SK-N-SH (cell line): ENCODE data around the gene PDPK1. TPM values are rescaled to one million over a fixed set of nuclear protein-coding genes. Genes with fewer than 3 reads are reported as not detected.
A peak's percentile ranks its signal among the peaks of the same experiment; 100 is the strongest.

Experiments used
- CTCF ChIA-PET: fragments of 300-600, 350-600 bp; formaldehyde crosslinking; extraction: SDS; loops from one replicate; lab custom pipeline; 2021; lab: Yijun Ruan, JAX
- POLR2A ChIA-PET: fragments of 350-600 bp; sonication (Branson Sonifier 250); formaldehyde crosslinking; extraction: SDS; loops from one replicate; lab custom pipeline; 2020; ENCODE audit warnings: antibody characterized with exemption, inconsistent platforms; lab: Yijun Ruan, JAX
- DNase-seq: peaks from one replicate; pipeline ENCODE4 v3.0.0; 2012
- H2AFZ ChIP-seq: fragments of 200-600 bp; sonication (generic); 2 replicates; pipeline ENCODE4 v1.8.1; 2016; ENCODE audit warnings: antibody characterized with exemption, mild to moderate bottlenecking, low read depth
- H3F3A ChIP-seq: fragments of 200-600 bp; sonication (generic); replicated peaks from 2 replicates; pipeline ENCODE3; 2016; ENCODE audit warnings: antibody characterized with exemption, mild to moderate bottlenecking; ENCODE audit not compliant: insufficient read depth
- H3K27ac ChIP-seq, 2 experiments: fragments of 200-500 bp in 1 of 2; fragments of 200-600 bp in 1 of 2; sonication (Bioruptor generic) in 1 of 2; sonication (generic), shearing (Covaris generic) in 1 of 2; 2 replicates each; pipeline versions ENCODE4 v1.5.1 to v1.6.1; 2014 to 2016; ENCODE audit warnings: low read depth in 2 of 2, inconsistent platforms in 1 of 2, low read length in 1 of 2, mild to moderate bottlenecking in 1 of 2, mixed read lengths in 1 of 2
- H3K27me3 ChIP-seq: fragments of 200-600 bp; sonication (generic), shearing (Covaris generic); 2 replicates; pipeline ENCODE4 v1.6.1; 2016; ENCODE audit warnings: mixed run types; ENCODE audit not compliant: insufficient read depth
- H3K36me3 ChIP-seq, 2 experiments: fragments of 200-500 bp in 1 of 2; fragments of 200-600 bp in 1 of 2; sonication (Bioruptor generic) in 1 of 2; sonication (generic) in 1 of 2; replicated peaks in 1 of 2; 2 replicates each; pipeline versions ENCODE3 to v1.5.1; 2014 to 2016; ENCODE audit warnings: low read length in 1 of 2, mild to moderate bottlenecking in 1 of 2; ENCODE audit not compliant: insufficient read depth in 2 of 2, control insufficient read depth in 1 of 2
- H3K4me1 ChIP-seq, 2 experiments: fragments of 200-500 bp in 1 of 2; fragments of 200-600 bp in 1 of 2; sonication (Bioruptor generic) in 1 of 2; sonication (generic), shearing (Covaris generic) in 1 of 2; 2 replicates each; pipeline versions ENCODE4 v1.5.1 to v1.6.1; 2014 to 2016; ENCODE audit warnings: low read depth in 1 of 2, low read length in 1 of 2, mixed run types in 1 of 2; ENCODE audit not compliant: insufficient read depth in 2 of 2, control insufficient read depth in 1 of 2
- H3K4me2 ChIP-seq: fragments of 200-600 bp; sonication (generic), shearing (Covaris generic); 2 replicates; pipeline ENCODE4 v1.6.1; 2017; ENCODE audit warnings: mixed run types
- H3K4me3 ChIP-seq, 2 experiments: fragments of 200-500 bp in 1 of 2; fragments of 200-600 bp in 1 of 2; sonication (Bioruptor generic) in 1 of 2; sonication (generic), shearing (Covaris generic) in 1 of 2; 2 replicates each; pipeline versions ENCODE4 v1.5.1 to v1.8.1; 2014 to 2016; ENCODE audit warnings: low read depth in 2 of 2, inconsistent platforms in 1 of 2, low read length in 1 of 2, mild to moderate bottlenecking in 1 of 2, mixed read lengths in 1 of 2, moderate library complexity in 1 of 2
- H3K79me2 ChIP-seq: fragments of 200-600 bp; sonication (generic); 2 replicates; pipeline ENCODE4 v1.8.1; 2017; ENCODE audit warnings: mild to moderate bottlenecking; ENCODE audit not compliant: insufficient read depth
- H3K9ac ChIP-seq: fragments of 200-600 bp; sonication (generic); 2 replicates; pipeline ENCODE4 v1.6.1; 2017; ENCODE audit warnings: mixed run types
- H3K9me2 ChIP-seq: fragments of 200-600 bp; sonication (generic); 2 replicates; pipeline ENCODE4 v1.6.1; 2017; ENCODE audit warnings: mixed run types
- H3K9me3 ChIP-seq: fragments of 200-600 bp; sonication (generic); 2 replicates; pipeline ENCODE4 v1.6.1; 2017; ENCODE audit warnings: mixed run types, mild to moderate bottlenecking, moderate library complexity
- H4K20me1 ChIP-seq: fragments of 200-600 bp; sonication (generic); 2 replicates; pipeline ENCODE4 v1.6.1; 2017; ENCODE audit warnings: mild to moderate bottlenecking, mixed run types; ENCODE audit not compliant: insufficient read depth
- CHD2 ChIP-seq: fragments of 150-350 bp; IDR thresholded peaks from 2 replicates; pipeline ENCODE4 v1.6.1; 2018; ENCODE audit warnings: low read length; ENCODE audit not compliant: partially characterized antibody
- ELF1 ChIP-seq: IDR thresholded peaks from 2 replicates; pipeline ENCODE4 v1.4.0; 2012
- IRF3 ChIP-seq: fragments of 150-350 bp; IDR thresholded peaks from 2 replicates; pipeline ENCODE4 v1.6.1; 2016; ENCODE audit warnings: mild to moderate bottlenecking, low read depth, low read length
- MEF2A ChIP-seq: IDR thresholded peaks from 2 replicates; pipeline ENCODE4 v1.4.0; 2012; ENCODE audit warnings: low read depth, borderline replicate concordance
- MXI1 ChIP-seq: IDR thresholded peaks from 2 replicates; pipeline ENCODE4 v1.6.1; 2012; ENCODE audit warnings: mild to moderate bottlenecking, low read depth, low read length, improper control_type of control experiment
- NRF1 ChIP-seq: IDR thresholded peaks from 2 replicates; pipeline ENCODE4 v1.6.1; 2012; ENCODE audit warnings: low read depth, mild to moderate bottlenecking, low read length
- RAD21 ChIP-seq: IDR thresholded peaks from 2 replicates; pipeline ENCODE4 v1.6.1; 2012; ENCODE audit warnings: mild to moderate bottlenecking, low read length
- RCOR1 ChIP-seq: fragments of 150-350 bp; IDR thresholded peaks from 2 replicates; pipeline ENCODE4 v1.6.1; 2017; ENCODE audit warnings: antibody characterized with exemption, low read length
- RFX5 ChIP-seq: IDR thresholded peaks from 2 replicates; pipeline ENCODE4 v1.6.1; 2012; ENCODE audit warnings: mild to moderate bottlenecking, improper control_type of control experiment, low read length
- RXRA ChIP-seq: IDR thresholded peaks from 2 replicates; pipeline ENCODE4 v1.4.0; 2012; ENCODE audit warnings: low read depth, mild to moderate bottlenecking, borderline replicate concordance
- SMC3 ChIP-seq: IDR thresholded peaks from 2 replicates; pipeline ENCODE4 v1.6.1; 2012; ENCODE audit warnings: low read depth, low read length, improper control_type of control experiment
- TAF1 ChIP-seq: IDR thresholded peaks from 2 replicates; pipeline ENCODE4 v1.6.1; 2012; ENCODE audit warnings: low read depth, mild to moderate bottlenecking, low read length, moderate library complexity, borderline replicate concordance
- WGBS: methylation state at CpG from one replicate; pipeline ENCODE4 v1.1.6; 2017; ENCODE audit warnings: low lambda C conversion rate; 5-methylcytosine and 5-hydroxymethylcytosine counted together
- polyA plus RNA-seq, 3 experiments: library from polyadenylated mRNA; depleted of rRNA; stranded (reverse); fragments of >200 nt; gene quantifications; 2 replicates each; pipeline ENCODE4 v1.2.3, GENCODE V29; 2012
- TF ChIP-seq, protein P1 (sequence below): IDR thresholded peaks from 2 replicates; pipeline ENCODE4 v1.4.0; 2012; ENCODE audit warnings: low read depth, borderline replicate concordance
- TF ChIP-seq, protein P2 (sequence below): fragments of 150-350 bp; IDR thresholded peaks from 2 replicates; pipeline ENCODE4 v1.6.1; 2017; ENCODE audit warnings: antibody characterized with exemption, low read length, low read depth, borderline replicate concordance
- TF ChIP-seq, protein P3 (sequence below): IDR thresholded peaks from 2 replicates; pipeline ENCODE4 v1.4.0; 2012; ENCODE audit warnings: low read depth

Gene PDPK1
- polyA plus RNA-seq, 1 of the 3 experiments (the other 2 are of a cell fraction) = 22.0 TPM

- 75% methylated on average over 1 of the region's 12 CpGs for WGBS
- no peak overlapping the region for H3K4me2 ChIP-seq
- H3K4me3 ChIP-seq = no peak overlapping the region
- H3K9ac ChIP-seq = no peak overlapping the region
- POLR2A ChIA-PET = no interaction called here
- H3K27ac ChIP-seq = no peak overlapping the region
- no peaks in the 10 kb centered on the region for H3K9me2 ChIP-seq
- CTCF ChIA-PET = no interaction called here
- peaks cover 5% of the 10 kb centered on the region; the same call in 1 of the 2 replicates for H3K79me2 ChIP-seq
- H3K4me1 ChIP-seq = peaks cover 0 to 7% of the 10 kb centered on the region in 2 experiments; a peak in 1 of 4 replicates
- H2AFZ ChIP-seq = no peak overlapping the region
- no peak for TF ChIP-seq SMC3
- TF ChIP-seq CHD2 = no peak
- H4K20me1 ChIP-seq = no peaks in the 10 kb centered on the region; the same call in 1 of the 2 replicates
- H3K36me3 ChIP-seq = peaks cover 1 to 42% of the 10 kb centered on the region in 2 experiments
- peak; percentile 51 for DNase-seq
- H3K27me3 ChIP-seq = no peaks in the 10 kb centered on the region
- H3F3A ChIP-seq = peaks cover 4% of the 10 kb centered on the region
- H3K9me3 ChIP-seq = no peaks in the 10 kb centered on the region
Observed at GRCh38 chr16:2586241-2586640, 48.4 kb downstream of the PDPK1 start.

- TF ChIP-seq NRF1 (no peak), IRF3 (no peak), MXI1 (no peak)
- TF ChIP-seq, all 33 proteins: peak for 0
- H3K9ac ChIP-seq = no peak overlapping the region
- no peak overlapping the region for H3K27ac ChIP-seq
- no peaks in the 10 kb centered on the region for H3K9me2 ChIP-seq
- peaks cover 4% of the 10 kb centered on the region for H3F3A ChIP-seq
- no peaks in the 10 kb centered on the region for H3K27me3 ChIP-seq
- H3K9me3 ChIP-seq = no peaks in the 10 kb centered on the region
- no peaks in the 10 kb centered on the region; the same call in 1 of the 2 replicates for H4K20me1 ChIP-seq
- no peak overlapping the region for H3K4me3 ChIP-seq
- no peak overlapping the region for H2AFZ ChIP-seq
- DNase-seq = no peak
- WGBS = 96% methylated on average over 13 of the region's 16 CpGs
- H3K4me2 ChIP-seq = no peak overlapping the region
- peaks cover 5 to 42% of the 10 kb centered on the region in 2 experiments for H3K36me3 ChIP-seq
- ChIA-PET CTCF (no interaction called here), POLR2A (no interaction called here)
- H3K4me1 ChIP-seq = peaks cover 0 to 7% of the 10 kb centered on the region in 2 experiments; a peak in 1 of 4 replicates
- H3K79me2 ChIP-seq = peaks cover 10% of the 10 kb centered on the region; the same call in 1 of the 2 replicates
Observed at GRCh38 chr16:2586901-2587480, 49.2 kb downstream of the PDPK1 start.

DNA sequence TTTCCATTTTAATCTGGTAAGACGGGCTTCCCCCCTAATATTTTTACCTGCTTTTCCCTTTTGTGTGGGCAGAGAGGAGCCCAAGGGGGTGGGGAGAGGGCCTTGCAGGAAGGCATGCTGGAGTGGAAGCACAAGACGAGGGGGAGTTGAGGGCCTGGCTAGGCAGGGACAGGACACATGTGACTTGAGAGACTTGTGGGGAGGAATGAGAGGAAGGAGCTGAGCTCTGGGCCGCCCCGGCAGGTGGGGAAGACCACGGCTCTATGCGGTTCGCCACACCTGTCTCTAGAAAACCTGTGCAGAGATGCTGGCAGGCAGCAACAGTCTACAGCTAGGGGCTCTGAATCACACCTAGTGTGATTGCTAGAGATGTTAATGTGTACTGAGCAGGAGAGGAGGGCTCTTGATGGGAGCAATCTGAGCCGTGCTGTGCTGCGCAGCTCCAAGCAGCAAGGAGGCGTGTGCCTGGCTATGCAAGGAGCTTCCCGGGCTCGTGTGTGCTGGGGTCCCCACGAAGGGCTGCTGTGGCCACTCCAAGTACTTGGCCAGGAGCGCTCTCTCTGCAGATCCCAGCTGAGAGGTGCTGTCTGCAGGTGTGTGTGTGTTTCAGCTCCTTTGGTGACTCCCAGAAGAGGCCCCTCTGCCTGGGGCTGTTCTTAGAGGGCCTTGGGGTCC lies 50.2 kb downstream of the PDPK1 start:
- Histone ChIP-seq H4K20me1 (peaks cover 1% of the 10 kb centered on the region; the same call in 1 of the 2 replicates), H3K36me3 (peaks cover 5 to 42% of the 10 kb centered on the region in 2 experiments), H3K27me3 (no peaks in the 10 kb centered on the region), H3K4me3 (no peak overlapping the region), H3K9me2 (no peaks in the 10 kb centered on the region), H3K79me2 (peaks cover 15% of the 10 kb centered on the region; the same call in 1 of the 2 replicates), H3K4me1 (peaks cover 0 to 7% of the 10 kb centered on the region in 2 experiments; a peak in 1 of 4 replicates), H3F3A (peaks cover 4% of the 10 kb centered on the region), H3K27ac (no peak overlapping the region), H3K4me2 (no peak overlapping the region), H3K9ac (no peak overlapping the region), H3K9me3 (no peaks in the 10 kb centered on the region), H2AFZ (no peak overlapping the region)
- ChIA-PET POLR2A (no interaction called here), CTCF (interaction anchor here (0.5 kb wide), 1 partner anchor 460 kb away, joined by 3 read pairs; no protein-coding TSS in a partner anchor)
- 96% methylated on average over 10 of the region's 14 CpGs for WGBS
- DNase-seq = no peak
- TF ChIP-seq RFX5 = no peak
- no peak for TF ChIP-seq RXRA
- no peak for TF ChIP-seq RCOR1
- TF ChIP-seq, protein P1, sequence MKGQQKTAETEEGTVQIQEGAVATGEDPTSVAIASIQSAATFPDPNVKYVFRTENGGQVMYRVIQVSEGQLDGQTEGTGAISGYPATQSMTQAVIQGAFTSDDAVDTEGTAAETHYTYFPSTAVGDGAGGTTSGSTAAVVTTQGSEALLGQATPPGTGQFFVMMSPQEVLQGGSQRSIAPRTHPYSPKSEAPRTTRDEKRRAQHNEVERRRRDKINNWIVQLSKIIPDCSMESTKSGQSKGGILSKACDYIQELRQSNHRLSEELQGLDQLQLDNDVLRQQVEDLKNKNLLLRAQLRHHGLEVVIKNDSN = no peak
- TF ChIP-seq, protein P2, sequence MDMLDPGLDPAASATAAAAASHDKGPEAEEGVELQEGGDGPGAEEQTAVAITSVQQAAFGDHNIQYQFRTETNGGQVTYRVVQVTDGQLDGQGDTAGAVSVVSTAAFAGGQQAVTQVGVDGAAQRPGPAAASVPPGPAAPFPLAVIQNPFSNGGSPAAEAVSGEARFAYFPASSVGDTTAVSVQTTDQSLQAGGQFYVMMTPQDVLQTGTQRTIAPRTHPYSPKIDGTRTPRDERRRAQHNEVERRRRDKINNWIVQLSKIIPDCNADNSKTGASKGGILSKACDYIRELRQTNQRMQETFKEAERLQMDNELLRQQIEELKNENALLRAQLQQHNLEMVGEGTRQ = no peak
- TF ChIP-seq MEF2A = no peak
- TF ChIP-seq ELF1 = no peak
- no peak for TF ChIP-seq CHD2
- TF ChIP-seq IRF3 = no peak
- TF ChIP-seq RAD21 = no peak
- no peak for TF ChIP-seq TAF1
- TF ChIP-seq, protein P3, sequence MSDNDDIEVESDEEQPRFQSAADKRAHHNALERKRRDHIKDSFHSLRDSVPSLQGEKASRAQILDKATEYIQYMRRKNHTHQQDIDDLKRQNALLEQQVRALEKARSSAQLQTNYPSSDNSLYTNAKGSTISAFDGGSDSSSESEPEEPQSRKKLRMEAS = no peak
